Type B pancreatic cell (in vitro differentiated cells): Measurements from ENCODE around the gene HIF3A. TPM values are rescaled to one million over a fixed set of nuclear protein-coding genes. Genes with fewer than 3 reads are reported as not detected.
"Not testable (repeated sequence)": the region's sequence is repeated elsewhere in the genome, so short reads cannot be mapped to it uniquely, and the experiment has no call there.

Experiments
- DNase-seq: peaks from one replicate; pipeline ENCODE4 v3.0.0; 2021; ENCODE audit warnings: mixed read lengths; ENCODE audit not compliant: unreplicated experiment; ENCODE audit errors: extremely low spot score
- H3K27ac Mint-ChIP-seq: 2 replicates; pipeline ENCODE4 v1.8.0; 2021; ENCODE audit warnings: mild to moderate bottlenecking, mixed read lengths
- H3K27me3 Mint-ChIP-seq: 2 replicates; pipeline ENCODE4 v1.8.0; 2021; ENCODE audit warnings: mixed read lengths
- H3K36me3 Mint-ChIP-seq: 2 replicates; pipeline ENCODE4 v1.8.0; 2021; ENCODE audit warnings: mixed read lengths
- H3K4me1 Mint-ChIP-seq: one replicate; pipeline ENCODE4 v1.8.0; 2021; ENCODE audit warnings: mixed read lengths; ENCODE audit not compliant: unreplicated experiment
- H3K4me3 Mint-ChIP-seq: 2 replicates; pipeline ENCODE4 v1.8.0; 2021; ENCODE audit warnings: mild to moderate bottlenecking, mixed read lengths
- H3K9me3 Mint-ChIP-seq: 2 replicates; pipeline ENCODE4 v1.8.0; 2021; ENCODE audit warnings: mixed read lengths
- long read RNA-seq: library from polyadenylated mRNA; unstranded; transcript quantifications from one replicate; pipeline ENCODE4 v2.0.0, GENCODE V29; 2020
- total RNA-seq: library from RNA; stranded (reverse); gene quantifications from 2 replicates; pipeline ENCODE4 v1.2.1, GENCODE V29; 2021; ENCODE audit warnings: low replicate concordance
- TF ChIP-seq, protein P1 (sequence below): fragments of 200-600 bp; sonication (generic); conservative IDR thresholded peaks from 2 replicates; pipeline ENCODE4 v1.5.0; 2021; ENCODE audit warnings: antibody characterized with exemption, mild to moderate bottlenecking

Gene HIF3A
- total RNA-seq: 46.1 and 62.4 TPM in 2 replicates
- long read RNA-seq, partial matches to known transcripts: 0 of 2 reads
- long read RNA-seq, other reads (novel, unspliced or antisense): 2 of 2 reads

DNA sequence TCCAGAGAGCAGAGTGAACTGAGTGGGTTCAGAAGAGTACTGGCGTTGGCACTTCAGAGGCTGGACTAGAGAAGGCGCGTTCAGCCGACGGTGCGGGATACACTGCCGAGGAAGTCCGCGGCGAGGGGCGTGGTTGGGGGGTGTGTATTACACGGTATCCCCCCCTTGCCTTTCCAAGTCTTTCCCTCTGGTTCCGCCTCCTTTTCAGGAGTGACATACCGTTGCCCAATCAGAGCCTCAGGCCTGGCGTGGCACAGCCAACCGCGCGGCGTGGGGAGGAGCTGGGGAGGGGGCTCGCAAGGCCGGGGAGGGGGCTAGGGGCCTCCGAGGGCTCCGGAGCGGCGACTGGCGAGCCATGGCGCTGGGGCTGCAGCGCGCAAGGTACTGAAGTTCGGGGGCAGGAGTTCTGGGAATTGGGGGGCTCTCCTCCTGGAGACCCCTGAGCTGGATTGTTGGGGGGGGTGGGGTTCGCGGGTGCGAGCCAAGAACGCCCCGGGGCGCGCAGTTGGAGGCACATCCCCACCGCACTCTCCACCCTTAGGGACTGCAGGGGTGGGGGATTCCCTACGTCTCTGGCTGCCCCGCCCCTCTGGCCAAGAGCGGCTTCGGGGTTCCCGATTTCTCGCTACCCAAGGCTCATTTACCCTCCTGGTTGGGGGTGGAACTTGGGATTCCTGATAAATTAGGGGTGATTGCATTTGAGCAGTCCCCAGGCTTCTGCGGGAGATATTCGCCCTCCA lies at the start of gene HIF3A:
TSS of gene HIF3A (plus strand) at position 321 of the 740 bp plus-strand sequence. CDS start at position 356, 35 bp downstream.
- Mint-ChIP-seq H3K4me1 (peaks cover 10% of the 10 kb centered on the region), H3K27ac (peak within 1 kb of the TSS; percentile 81)
- TF ChIP-seq, protein P1, sequence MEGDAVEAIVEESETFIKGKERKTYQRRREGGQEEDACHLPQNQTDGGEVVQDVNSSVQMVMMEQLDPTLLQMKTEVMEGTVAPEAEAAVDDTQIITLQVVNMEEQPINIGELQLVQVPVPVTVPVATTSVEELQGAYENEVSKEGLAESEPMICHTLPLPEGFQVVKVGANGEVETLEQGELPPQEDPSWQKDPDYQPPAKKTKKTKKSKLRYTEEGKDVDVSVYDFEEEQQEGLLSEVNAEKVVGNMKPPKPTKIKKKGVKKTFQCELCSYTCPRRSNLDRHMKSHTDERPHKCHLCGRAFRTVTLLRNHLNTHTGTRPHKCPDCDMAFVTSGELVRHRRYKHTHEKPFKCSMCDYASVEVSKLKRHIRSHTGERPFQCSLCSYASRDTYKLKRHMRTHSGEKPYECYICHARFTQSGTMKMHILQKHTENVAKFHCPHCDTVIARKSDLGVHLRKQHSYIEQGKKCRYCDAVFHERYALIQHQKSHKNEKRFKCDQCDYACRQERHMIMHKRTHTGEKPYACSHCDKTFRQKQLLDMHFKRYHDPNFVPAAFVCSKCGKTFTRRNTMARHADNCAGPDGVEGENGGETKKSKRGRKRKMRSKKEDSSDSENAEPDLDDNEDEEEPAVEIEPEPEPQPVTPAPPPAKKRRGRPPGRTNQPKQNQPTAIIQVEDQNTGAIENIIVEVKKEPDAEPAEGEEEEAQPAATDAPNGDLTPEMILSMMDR: no peak

DNA sequence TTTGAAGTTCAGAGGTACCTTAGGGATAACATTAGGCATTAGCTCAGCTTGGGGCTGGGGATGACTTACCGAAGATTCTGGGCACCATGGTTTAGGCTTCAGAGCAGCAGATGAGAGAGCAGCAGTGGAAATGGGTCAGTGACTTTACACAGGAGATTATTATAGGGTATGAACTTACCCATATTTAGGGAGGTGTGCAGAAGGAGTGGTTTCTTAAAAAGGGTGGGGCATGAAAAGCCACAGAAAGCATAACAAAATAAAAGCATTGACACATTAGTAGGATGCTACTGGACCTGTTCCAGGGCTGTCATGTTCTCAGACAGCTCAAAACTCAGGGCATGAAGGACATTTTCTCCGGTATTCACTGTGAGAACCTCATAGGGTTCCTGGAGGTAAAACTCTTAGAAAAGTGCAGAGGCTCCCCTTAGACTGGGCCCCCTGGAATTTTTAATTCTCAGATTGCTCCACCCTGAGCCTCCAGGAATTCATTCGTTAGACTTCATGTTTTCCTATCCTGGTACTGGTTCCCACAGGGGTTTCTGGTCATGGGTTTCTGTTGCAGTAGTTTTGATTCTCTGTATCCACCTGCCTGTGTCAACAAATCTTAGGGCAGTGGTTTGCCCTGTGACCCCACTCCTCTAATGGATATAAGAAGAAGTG lies 46.6 kb upstream of the HIF3A start:
- DNase-seq: no peak
- no peaks in the 10 kb centered on the region for H3K36me3 Mint-ChIP-seq
- TF ChIP-seq, protein P1: no peak
- no peaks in the 10 kb centered on the region for H3K9me3 Mint-ChIP-seq
- H3K4me1 Mint-ChIP-seq: peaks cover 6% of the 10 kb centered on the region
- peak overlapping the region; percentile 85 for H3K4me3 Mint-ChIP-seq
- peak overlapping the region; percentile 51 for H3K27ac Mint-ChIP-seq
- H3K27me3 Mint-ChIP-seq: peaks cover 25% of the 10 kb centered on the region

More for the DNA sequence above, at the start of gene HIF3A:
- Mint-ChIP-seq H3K9me3 (no peaks in the 10 kb centered on the region), H3K27me3 (peaks cover 10% of the 10 kb centered on the region), H3K36me3 (no peaks in the 10 kb centered on the region), H3K4me3 (peak within 1 kb of the TSS; percentile 88)
- DNase-seq: peak; percentile 91

DNA sequence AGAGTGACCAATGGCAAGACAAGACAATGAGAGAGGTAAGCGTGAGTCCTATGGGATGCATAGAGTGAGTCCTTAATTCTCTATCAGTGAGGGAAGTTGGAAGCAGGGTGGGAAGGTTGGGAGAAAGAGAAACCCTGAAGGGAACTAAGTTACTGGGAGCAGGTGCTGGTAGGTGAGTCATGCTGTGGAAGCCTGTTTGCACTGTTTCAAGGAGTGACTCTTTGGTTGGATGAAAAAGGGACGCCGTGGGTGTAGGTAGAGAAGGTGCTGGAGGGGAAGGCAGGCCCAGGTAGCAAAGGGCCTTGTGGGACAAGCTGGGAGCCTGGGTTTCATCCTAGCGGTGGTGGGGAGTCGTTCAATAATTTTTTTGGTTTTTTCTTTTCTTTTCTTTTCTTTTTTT lies 45.4 kb upstream of the HIF3A start:
- Mint-ChIP-seq H3K4me3 (peak overlapping the region; percentile 25), H3K27ac (peak overlapping the region; percentile 34), H3K27me3 (peaks cover 21% of the 10 kb centered on the region), H3K36me3 (no peaks in the 10 kb centered on the region), H3K9me3 (no peaks in the 10 kb centered on the region), H3K4me1 (peaks cover 6% of the 10 kb centered on the region)
- TF ChIP-seq, protein P1: no peak
- DNase-seq: no peak

DNA sequence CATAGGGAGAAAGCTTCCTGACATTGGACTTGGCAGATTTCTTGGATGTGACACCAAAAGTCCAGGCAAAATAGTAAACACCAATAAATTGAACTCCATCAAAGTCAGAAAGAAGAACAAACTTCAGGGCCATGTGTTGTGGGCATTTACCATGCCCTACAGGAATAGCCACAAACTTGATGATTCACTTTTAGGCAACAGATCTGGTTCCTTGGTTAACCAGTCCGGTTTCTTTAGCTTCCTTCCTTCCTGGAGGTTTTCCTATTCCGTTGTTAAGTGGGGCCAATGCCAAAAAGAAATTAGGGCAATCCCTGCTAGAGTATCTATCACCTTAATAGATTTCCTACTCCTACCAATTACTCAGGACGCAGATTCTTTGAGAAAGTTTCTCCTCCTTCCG lies 42.1 kb upstream of the HIF3A start:
- Mint-ChIP-seq H3K4me1 (peaks cover 4% of the 10 kb centered on the region), H3K4me3 (no peak overlapping the region)

DNA sequence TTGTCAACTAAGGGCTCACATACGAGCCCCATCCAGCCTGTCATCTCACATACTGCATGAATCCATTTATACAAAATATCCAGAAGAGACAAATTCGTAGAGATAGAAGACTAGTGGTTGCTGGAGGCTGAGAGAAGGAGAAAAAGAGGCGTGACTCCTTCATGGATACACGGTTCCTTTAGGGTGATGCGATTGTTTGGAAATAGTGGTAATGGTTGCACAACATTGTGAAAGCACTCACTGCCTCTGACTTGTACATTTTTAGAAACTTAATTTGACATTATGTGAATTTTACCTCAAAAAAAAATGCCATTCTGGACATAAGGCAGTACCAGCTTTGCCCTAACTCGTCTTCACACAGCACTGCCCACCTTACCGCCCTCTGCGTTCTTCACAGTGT lies 40.0 kb upstream of the HIF3A start:
- TF ChIP-seq, protein P1: no peak
- no peaks in the 10 kb centered on the region for H3K9me3 Mint-ChIP-seq
- peak overlapping the region; percentile 16 for H3K27ac Mint-ChIP-seq
- no peak for DNase-seq
- peaks cover 6% of the 10 kb centered on the region for H3K27me3 Mint-ChIP-seq
- H3K36me3 Mint-ChIP-seq: no peaks in the 10 kb centered on the region
- H3K4me3 Mint-ChIP-seq: no peak overlapping the region
- H3K4me1 Mint-ChIP-seq: no peaks in the 10 kb centered on the region

More for the DNA sequence above, 42.1 kb upstream of the HIF3A start:
- H3K36me3 Mint-ChIP-seq: no peaks in the 10 kb centered on the region
- DNase-seq: no peak
- H3K27me3 Mint-ChIP-seq: peaks cover 10% of the 10 kb centered on the region
- H3K9me3 Mint-ChIP-seq: no peaks in the 10 kb centered on the region
- no peak overlapping the region for H3K27ac Mint-ChIP-seq
- TF ChIP-seq, protein P1: no peak

DNA sequence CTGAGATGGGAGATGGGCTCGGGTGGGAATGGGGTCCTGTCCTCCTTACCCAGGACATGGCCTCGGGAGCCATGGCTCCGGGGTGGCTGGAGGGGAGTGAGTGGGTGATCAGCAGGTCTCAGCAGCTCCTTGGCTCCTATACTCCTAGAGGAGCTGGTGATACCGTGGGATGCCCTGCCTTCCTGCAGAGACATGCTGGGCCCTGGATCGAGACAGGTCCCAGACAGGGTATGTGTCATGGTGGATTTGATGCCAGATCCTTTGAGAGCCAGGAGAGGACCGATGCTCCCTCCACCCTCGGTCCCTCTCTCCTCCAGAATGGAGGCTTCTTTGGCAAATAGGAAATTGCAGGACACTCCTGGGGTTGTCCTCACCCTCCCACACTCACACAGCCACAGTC lies 35.3 kb upstream of the HIF3A start:
- Mint-ChIP-seq H3K4me1 (peaks cover 10% of the 10 kb centered on the region), H3K27me3 (peaks cover 10% of the 10 kb centered on the region)
- H3K27ac Mint-ChIP-seq, DNase-seq, H3K36me3 Mint-ChIP-seq, H3K9me3 Mint-ChIP-seq, H3K4me3 Mint-ChIP-seq: not testable (repeated sequence)

DNA sequence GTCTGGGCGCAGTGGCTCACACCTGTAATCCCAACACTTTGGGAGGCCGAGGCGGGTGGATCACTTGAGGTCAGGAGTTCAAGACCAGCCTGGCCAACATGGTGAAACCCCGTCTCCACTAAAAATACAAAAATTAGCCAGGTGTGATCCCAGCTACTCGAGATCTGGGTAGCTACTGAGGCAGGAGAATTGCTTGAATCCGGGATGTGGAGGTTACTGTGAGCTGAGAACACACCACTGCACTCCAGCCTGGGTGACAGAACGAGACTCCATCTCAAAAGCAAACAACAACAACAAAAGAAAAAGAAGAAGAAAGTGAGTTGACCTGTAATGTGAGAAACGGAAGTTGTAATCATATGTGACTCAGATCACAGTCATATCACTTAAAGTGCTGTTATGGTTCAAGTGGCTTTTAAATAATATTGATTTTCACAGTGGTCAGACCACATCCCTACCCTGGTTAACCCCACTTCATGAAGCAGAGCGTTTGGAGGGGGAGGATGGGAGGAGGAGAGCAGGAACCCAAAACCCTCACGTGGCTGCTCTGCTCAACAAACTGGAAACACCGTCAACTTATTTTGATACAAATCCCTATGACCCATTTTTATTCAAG lies 34.1 kb upstream of the HIF3A start:
- not testable (repeated sequence) for DNase-seq, H3K9me3 Mint-ChIP-seq, H3K4me3 Mint-ChIP-seq, H3K27me3 Mint-ChIP-seq, H3K36me3 Mint-ChIP-seq
- peaks cover 10% of the 10 kb centered on the region for H3K4me1 Mint-ChIP-seq
- peak overlapping the region; percentile 3 for H3K27ac Mint-ChIP-seq

DNA sequence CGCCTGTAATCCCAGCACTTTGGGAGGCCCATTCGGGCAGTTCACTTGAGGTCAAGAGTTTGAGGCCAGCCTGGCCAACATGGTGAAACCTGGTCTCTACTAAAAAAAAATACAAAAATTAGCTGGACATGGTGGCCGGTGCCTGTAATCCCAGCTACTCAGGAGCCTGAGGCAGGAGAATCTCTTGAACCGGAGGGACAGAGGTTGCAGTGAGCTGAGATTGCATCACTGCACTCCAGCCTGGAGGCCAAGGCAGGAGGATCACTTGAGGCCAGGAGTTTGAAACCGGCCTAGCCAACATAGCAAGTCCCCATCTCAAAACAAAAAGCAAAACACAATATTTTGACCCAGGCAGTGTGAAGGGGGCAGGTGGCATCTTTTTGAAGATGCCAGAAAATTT lies 32.0 kb upstream of the HIF3A start:
- H3K9me3 Mint-ChIP-seq, H3K4me3 Mint-ChIP-seq, DNase-seq, H3K36me3 Mint-ChIP-seq, H3K27ac Mint-ChIP-seq: not testable (repeated sequence)
- Mint-ChIP-seq H3K27me3 (peaks cover 17% of the 10 kb centered on the region), H3K4me1 (peaks cover 10% of the 10 kb centered on the region)
